ENCODE measurements around the gene SYNPR.
"Not testable (repeated sequence)": the region's sequence is repeated elsewhere in the genome, so short reads cannot be mapped to it uniquely, and the experiment has no call there.

SYNPR gene

DNA sequence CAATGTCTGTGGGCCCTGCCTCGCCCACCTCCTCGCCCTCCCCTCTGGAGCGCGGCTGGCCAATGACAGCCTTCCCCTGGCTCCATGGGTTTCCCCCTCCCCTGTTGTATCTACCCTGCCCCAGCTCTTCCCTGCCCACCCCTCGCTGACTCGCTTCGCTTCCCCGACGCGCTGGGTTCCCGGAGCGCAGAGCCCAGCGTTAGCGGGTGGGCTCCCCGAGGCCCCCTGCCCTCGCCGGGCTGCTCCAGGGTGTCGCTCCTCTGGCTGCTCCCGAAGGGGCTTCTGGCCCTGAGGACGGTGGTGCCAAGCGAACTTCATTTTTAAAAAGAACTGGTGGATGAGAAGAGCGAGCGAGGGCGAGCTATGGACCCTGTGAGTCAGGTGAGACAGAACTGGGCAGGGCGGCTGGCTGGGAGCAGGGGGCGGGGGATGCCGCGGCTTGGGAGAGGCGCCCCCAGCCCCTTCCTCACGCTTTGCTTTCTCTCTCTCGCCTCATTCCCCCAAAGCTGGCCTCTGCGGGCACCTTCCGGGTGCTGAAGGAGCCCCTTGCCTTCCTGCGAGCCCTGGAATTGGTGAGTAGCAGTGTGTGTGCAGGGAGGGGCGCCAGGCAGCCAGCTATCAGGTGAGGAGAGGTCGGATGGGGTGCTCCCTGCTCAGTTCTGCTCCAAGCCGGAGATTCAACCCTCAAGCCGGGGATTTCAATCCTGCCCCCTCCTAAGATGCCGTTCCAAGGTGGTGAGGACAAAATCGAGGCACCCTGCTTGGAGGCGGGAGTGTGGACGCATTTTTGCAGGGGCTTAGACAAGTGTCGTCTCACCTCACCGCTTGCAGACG, at the start of gene SYNPR:
Gene SYNPR, plus strand, starts transcription at position 138 of the 834 bp plus-strand sequence.
- Mint-ChIP-seq H3K4me1 (no peaks in the 10 kb centered on the region), H3K27ac (no peak within 1 kb of the TSS), H3K27me3 (peaks cover 21% of the 10 kb centered on the region), H3K4me3 (no peak within 1 kb of the TSS), H3K36me3 (no peaks in the 10 kb centered on the region), H3K9me3 (peaks cover 4% of the 10 kb centered on the region)

GRCh38 chr3:63228677-63229076, 49.4 kb upstream of the SYNPR start:
- H3K36me3 Mint-ChIP-seq = no peaks in the 10 kb centered on the region
- no peak overlapping the region for H3K27ac Mint-ChIP-seq
- peaks cover 5% of the 10 kb centered on the region for H3K4me1 Mint-ChIP-seq
- H3K9me3 Mint-ChIP-seq = peaks cover 5% of the 10 kb centered on the region
- H3K4me3 Mint-ChIP-seq = no peak overlapping the region
- peaks cover 1% of the 10 kb centered on the region for H3K27me3 Mint-ChIP-seq

DNA sequence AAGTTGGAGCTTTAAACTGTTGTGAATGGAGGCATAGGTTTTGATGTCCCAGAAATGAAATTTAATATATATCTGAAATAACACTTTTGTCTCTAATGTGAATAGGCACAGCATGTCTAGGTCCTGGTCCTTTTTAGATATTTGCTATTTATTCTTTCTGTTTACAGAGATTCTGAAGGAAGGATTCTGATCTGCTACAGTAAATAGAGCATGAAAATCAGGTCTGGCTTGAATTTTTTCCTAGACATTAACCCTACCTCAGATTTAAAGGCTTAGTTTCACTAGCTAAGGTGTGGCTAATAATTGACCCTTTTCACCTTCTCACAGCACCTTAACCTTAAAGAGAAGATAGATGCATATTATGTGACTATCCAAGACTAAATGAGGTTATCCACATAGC, 48.0 kb upstream of the SYNPR start:
- H3K27ac Mint-ChIP-seq = no peak overlapping the region

DNA sequence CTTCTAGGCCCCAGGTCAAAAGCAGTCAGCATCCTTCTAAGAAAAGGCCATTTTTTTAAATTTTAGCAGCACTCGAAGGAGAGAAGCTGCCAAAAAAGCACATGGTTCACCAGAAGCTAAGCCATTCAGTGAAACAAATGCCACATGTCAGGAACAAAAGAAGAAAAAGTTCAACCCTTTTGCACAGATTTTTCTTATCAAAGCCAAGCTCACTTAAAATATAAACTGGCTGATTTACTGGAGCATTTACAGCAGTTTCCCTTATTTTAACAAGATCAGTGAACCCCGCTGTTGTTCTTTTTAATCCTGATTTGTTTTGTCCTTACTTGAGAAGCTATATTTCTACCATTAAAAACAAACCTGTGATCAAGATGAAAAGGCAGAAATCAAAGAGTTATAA, 46.5 kb upstream of the SYNPR start:
- peaks cover 1% of the 10 kb centered on the region for H3K27me3 Mint-ChIP-seq
- H3K4me3 Mint-ChIP-seq = no peak overlapping the region
- H3K36me3 Mint-ChIP-seq = no peaks in the 10 kb centered on the region
- no peaks in the 10 kb centered on the region for H3K9me3 Mint-ChIP-seq
- no peak overlapping the region for H3K27ac Mint-ChIP-seq
- peaks cover 5% of the 10 kb centered on the region for H3K4me1 Mint-ChIP-seq

More for the DNA sequence above, 48.0 kb upstream of the SYNPR start:
- Mint-ChIP-seq H3K4me3 (no peak overlapping the region), H3K9me3 (peaks cover 5% of the 10 kb centered on the region), H3K27me3 (peaks cover 1% of the 10 kb centered on the region), H3K36me3 (no peaks in the 10 kb centered on the region), H3K4me1 (peaks cover 5% of the 10 kb centered on the region)

DNA sequence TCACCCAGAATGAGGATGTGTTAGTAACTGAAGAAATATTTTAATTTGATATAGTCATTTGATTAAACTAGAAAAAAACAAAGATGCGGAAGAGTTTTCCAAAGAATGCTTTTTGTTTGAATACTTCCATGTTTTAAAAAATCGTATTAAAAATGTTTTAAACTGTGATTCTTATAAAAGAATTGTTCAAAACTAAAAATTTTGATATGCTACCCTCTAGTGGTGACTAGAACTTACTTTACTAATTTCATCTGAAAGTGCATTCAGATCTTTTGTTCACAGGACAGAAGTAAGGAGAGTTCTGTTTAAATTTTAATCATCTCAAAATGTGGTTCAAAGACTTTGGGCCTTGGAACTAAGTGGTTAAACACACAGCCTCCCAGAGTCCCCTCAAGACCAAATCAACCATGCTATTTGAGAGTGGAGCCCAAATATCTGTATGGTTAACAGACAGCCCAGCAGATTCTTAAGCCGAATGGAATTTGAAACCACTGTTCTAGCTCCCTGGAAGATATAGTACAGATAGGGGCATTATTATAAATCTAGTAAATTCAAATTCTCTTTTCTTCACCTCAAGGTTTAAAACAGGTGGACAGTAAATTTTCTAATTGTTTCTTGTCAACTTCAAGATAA, 45.2 kb upstream of the SYNPR start:
- Mint-ChIP-seq H3K27me3 (peaks cover 1% of the 10 kb centered on the region), H3K9me3 (no peaks in the 10 kb centered on the region), H3K27ac (no peak overlapping the region), H3K4me3 (no peak overlapping the region), H3K4me1 (peaks cover 2% of the 10 kb centered on the region), H3K36me3 (no peaks in the 10 kb centered on the region)

- Mint-ChIP-seq H3K27ac (no peak overlapping the region), H3K9me3 (peaks cover 4% of the 10 kb centered on the region), H3K27me3 (no peaks in the 10 kb centered on the region), H3K36me3 (no peaks in the 10 kb centered on the region), H3K4me3 (no peak overlapping the region), H3K4me1 (no peaks in the 10 kb centered on the region)
These were observed 37.7 kb upstream of the SYNPR start for GRCh38 chr3:63240381-63240902.

DNA sequence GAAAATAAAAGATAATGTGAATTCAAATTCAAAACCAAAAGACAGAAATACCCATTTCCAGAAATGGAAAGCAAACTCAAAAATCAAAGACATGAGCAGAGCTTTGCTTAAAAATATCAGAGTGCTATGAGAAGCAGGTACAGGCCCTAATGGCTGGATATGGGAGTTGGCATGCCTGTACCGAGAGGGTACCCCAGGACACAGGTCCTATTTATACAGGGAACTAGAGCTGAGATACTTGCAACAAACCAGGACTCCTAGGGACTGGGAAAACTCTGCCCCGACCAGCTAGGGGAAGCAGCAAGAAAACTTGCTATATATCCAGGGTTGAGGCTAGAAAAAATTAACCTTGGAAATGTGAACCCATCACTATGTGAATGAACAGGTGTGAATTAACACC, 36.0 kb upstream of the SYNPR start:
- Mint-ChIP-seq H3K27ac (no peak overlapping the region), H3K36me3 (no peaks in the 10 kb centered on the region), H3K4me1 (no peaks in the 10 kb centered on the region), H3K4me3 (no peak overlapping the region), H3K9me3 (peaks cover 4% of the 10 kb centered on the region), H3K27me3 (no peaks in the 10 kb centered on the region)

DNA sequence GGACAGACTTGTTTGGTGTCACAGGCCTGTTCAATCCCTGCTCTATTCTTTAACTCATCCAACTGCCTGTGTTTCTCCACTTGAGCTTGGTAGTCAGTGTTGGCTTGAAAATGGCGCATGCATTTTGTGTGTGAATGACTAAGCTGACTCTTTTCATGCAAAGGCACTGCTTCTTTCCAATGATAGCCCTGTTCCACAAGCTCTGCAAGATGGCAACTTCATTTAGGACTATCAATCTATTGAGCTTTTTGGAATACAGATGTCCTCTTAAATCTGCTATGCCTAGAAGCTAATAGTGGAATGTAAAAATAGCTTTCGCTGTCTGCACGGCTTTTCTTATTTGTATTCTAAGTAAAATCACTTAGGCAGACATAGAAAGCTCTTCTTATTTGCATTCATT, 33.6 kb upstream of the SYNPR start:
- Mint-ChIP-seq H3K36me3 (no peaks in the 10 kb centered on the region), H3K4me1 (no peaks in the 10 kb centered on the region), H3K27me3 (no peaks in the 10 kb centered on the region), H3K27ac (no peak overlapping the region), H3K9me3 (peaks cover 4% of the 10 kb centered on the region), H3K4me3 (no peak overlapping the region)

DNA sequence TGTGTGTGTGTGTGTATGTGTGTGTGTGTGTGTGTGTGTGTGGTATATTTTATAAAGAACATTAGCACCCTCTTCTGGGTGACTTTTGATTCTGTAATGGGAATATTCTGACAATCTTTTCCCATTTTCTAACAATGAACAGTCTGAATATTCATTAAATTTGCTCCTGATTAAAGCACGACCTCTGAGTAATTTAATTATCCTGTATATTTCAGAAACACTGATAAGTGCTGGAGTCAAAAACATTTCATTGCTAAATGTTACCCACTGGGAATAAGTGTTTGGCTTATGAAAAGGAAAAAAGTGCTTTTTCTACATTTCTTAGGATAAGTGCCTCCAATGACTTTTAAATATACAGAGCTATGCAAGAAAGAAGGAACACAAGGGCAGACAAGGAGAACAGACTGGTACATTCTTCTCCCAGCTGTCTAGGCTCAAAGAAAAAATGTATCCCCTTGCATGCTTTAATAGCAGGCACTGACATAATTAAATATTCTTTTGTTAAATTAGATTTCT, 32.3 kb upstream of the SYNPR start:
- Mint-ChIP-seq H3K4me3 (no peak overlapping the region), H3K36me3 (no peaks in the 10 kb centered on the region), H3K4me1 (no peaks in the 10 kb centered on the region), H3K9me3 (no peaks in the 10 kb centered on the region), H3K27me3 (no peaks in the 10 kb centered on the region), H3K27ac (no peak overlapping the region)

DNA sequence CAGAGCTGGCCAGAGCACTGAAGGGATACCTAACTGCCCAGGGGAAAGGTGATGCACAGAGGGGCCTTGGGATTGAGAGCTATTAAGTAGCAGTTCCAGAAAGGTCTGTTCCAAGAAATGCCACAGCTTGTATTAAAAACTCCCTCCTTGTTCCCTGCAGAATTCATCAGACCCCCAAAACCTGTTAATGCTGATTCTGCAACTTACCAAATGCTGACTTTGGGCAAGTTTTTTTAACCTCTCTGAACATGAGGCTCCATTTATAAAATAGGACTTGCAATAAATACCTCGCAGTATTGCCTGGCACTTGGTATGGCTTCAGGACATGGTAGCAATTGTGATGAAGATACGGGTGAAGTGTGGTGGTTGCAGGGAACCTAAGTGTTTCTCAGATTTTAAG, 30.1 kb upstream of the SYNPR start:
- Mint-ChIP-seq H3K27me3 (no peaks in the 10 kb centered on the region), H3K4me3 (no peak overlapping the region), H3K27ac (no peak overlapping the region), H3K9me3 (no peaks in the 10 kb centered on the region), H3K4me1 (no peaks in the 10 kb centered on the region), H3K36me3 (no peaks in the 10 kb centered on the region)

GRCh38 chr3:63251499-63251898, 26.6 kb upstream of the SYNPR start:
- Mint-ChIP-seq H3K9me3 (no peaks in the 10 kb centered on the region), H3K27me3 (no peaks in the 10 kb centered on the region), H3K27ac (no peak overlapping the region), H3K36me3 (no peaks in the 10 kb centered on the region), H3K4me3 (no peak overlapping the region), H3K4me1 (no peaks in the 10 kb centered on the region)

GRCh38 chr3:63255819-63256218, 22.3 kb upstream of the SYNPR start:
- H3K27ac Mint-ChIP-seq, H3K27me3 Mint-ChIP-seq, H3K36me3 Mint-ChIP-seq, H3K4me1 Mint-ChIP-seq, H3K9me3 Mint-ChIP-seq, H3K4me3 Mint-ChIP-seq: not testable (repeated sequence)

DNA sequence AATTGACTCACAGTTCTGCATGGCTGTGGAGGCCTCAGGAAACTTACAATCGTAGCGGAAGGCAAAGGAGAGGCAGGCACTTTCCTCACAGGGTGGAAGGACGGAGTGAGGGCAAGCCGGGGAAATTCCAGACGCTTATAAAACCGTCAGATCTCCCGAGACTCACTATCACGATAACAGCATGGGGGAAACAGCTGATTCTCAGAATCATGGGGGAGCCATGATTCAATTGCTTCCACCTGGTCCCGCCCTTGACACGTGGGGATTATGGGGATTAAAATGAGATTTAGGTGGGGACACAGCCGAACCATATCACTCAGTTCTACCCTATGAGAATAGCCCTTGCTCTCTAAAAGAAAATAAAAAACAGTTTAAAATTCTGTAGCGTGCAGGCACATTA, 13.4 kb upstream of the SYNPR start:
- peaks cover 8% of the 10 kb centered on the region for H3K9me3 Mint-ChIP-seq

DNA sequence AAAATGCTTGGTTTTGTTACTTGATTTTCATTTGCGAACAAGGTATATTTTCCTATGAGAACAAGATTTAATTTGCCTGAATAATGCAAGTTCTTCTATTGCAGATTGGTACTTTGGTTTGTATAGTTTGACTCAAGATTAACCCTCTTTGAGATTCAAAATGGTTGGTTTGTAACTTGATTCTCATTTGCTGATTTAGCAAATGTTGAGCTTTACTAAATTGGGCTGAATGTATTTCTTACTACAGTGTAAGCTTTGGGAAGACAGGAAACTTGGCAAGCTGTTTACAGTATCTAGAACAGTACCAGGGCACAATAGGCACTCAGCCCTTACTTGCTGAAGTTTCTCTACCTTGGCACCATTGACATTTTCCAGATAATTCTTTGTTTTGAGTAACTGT, 3.7 kb upstream of the SYNPR start:
- Mint-ChIP-seq H3K9me3 (peaks cover 4% of the 10 kb centered on the region), H3K36me3 (no peaks in the 10 kb centered on the region), H3K4me3 (no peak overlapping the region), H3K4me1 (no peaks in the 10 kb centered on the region), H3K27me3 (peaks cover 14% of the 10 kb centered on the region), H3K27ac (no peak overlapping the region)

More for the DNA sequence above, 13.4 kb upstream of the SYNPR start:
- Mint-ChIP-seq H3K27me3 (no peaks in the 10 kb centered on the region), H3K4me3 (no peak overlapping the region), H3K27ac (no peak overlapping the region), H3K36me3 (no peaks in the 10 kb centered on the region), H3K4me1 (no peaks in the 10 kb centered on the region)

GRCh38 chr3:63279005-63279841, 1.1 kb downstream of the SYNPR start:
- Mint-ChIP-seq H3K27ac (no peak overlapping the region), H3K4me1 (no peaks in the 10 kb centered on the region), H3K36me3 (no peaks in the 10 kb centered on the region), H3K27me3 (peaks cover 21% of the 10 kb centered on the region), H3K4me3 (no peak overlapping the region), H3K9me3 (peaks cover 4% of the 10 kb centered on the region)
